WTC11 (cell line): Measurements from ENCODE around the gene RGS6. TPM values are rescaled to one million over a fixed set of nuclear protein-coding genes. Genes with fewer than 3 reads are reported as not detected.

Experiments
- ATAC-seq: fragments of 200-7000 bp; cut with Tn5 transposase; 2 replicates; pipeline ENCODE4 v1.10.0; 2021; ENCODE audit warnings: mild to moderate bottlenecking, moderate library complexity
- CTCF ChIA-PET: fragments of 300-600 bp; sonication (Branson Sonifier 250); formaldehyde crosslinking; loops from one replicate; lab custom pipeline; 2021; ENCODE audit warnings: antibody characterized with exemption; lab: Charles Lee
- POLR2A ChIA-PET: fragments of 350-600 bp; sonication (Branson Sonifier 250); formaldehyde crosslinking; loops from one replicate; lab custom pipeline; 2021; ENCODE audit warnings: antibody characterized with exemption; lab: Charles Lee
- DNase-seq: peaks from one replicate; pipeline ENCODE4 v3.0.0; 2021; ENCODE audit warnings: low spot score
- H3K27ac Mint-ChIP-seq: 2 replicates; pipeline ENCODE4 v1.8.0; 2021; ENCODE audit warnings: mixed read lengths
- H3K27me3 Mint-ChIP-seq: 2 replicates; pipeline ENCODE4 v1.8.0; 2021; ENCODE audit warnings: low read depth, mild to moderate bottlenecking, moderate library complexity, mixed read lengths
- H3K36me3 Mint-ChIP-seq: 2 replicates; pipeline ENCODE4 v1.8.0; 2021; ENCODE audit warnings: mixed read lengths
- H3K4me1 Mint-ChIP-seq: 2 replicates; pipeline ENCODE4 v1.8.0; 2022; ENCODE audit warnings: mixed read lengths
- H3K4me3 Mint-ChIP-seq: 2 replicates; pipeline ENCODE4 v1.8.0; 2021; ENCODE audit warnings: mild to moderate bottlenecking, moderate library complexity, mixed read lengths
- H3K9me3 Mint-ChIP-seq: 2 replicates; pipeline ENCODE4 v1.8.0; 2021; ENCODE audit warnings: mixed read lengths
- E2F1 ChIP-seq: sonication (generic); formaldehyde crosslinking; IDR thresholded peaks from 2 replicates; pipeline ENCODE4 v1.8.0; 2022; ENCODE audit warnings: mild to moderate bottlenecking, missing genetic modification reagents
- EMX1 ChIP-seq: fragments of 250-450 bp; sonication (Bioruptor Pico); IDR thresholded peaks from 2 replicates; pipeline ENCODE4 v1.8.0; 2021; ENCODE audit warnings: mild to moderate bottlenecking
- ESRRA ChIP-seq: sonication (generic); formaldehyde crosslinking; IDR thresholded peaks from 2 replicates; pipeline ENCODE4 v1.8.1; 2022; ENCODE audit warnings: mild to moderate bottlenecking, missing genetic modification reagents, borderline replicate concordance
- GTF2I ChIP-seq: fragments of 250-450 bp; sonication (Bioruptor Pico); conservative IDR thresholded peaks from 2 replicates; pipeline ENCODE4 v1.4.0; 2021; ENCODE audit warnings: mild to moderate bottlenecking
- IRF2 ChIP-seq: sonication (generic); formaldehyde crosslinking; IDR thresholded peaks from 2 replicates; pipeline ENCODE4 v1.8.0; 2022; ENCODE audit warnings: low read depth, missing genetic modification reagents, borderline replicate concordance
- MAX ChIP-seq: sonication (generic); formaldehyde crosslinking; IDR thresholded peaks from 2 replicates; pipeline ENCODE4 v1.8.0; 2022; ENCODE audit warnings: mild to moderate bottlenecking, missing genetic modification reagents
- MXD4 ChIP-seq: fragments of 250-450 bp; sonication (Bioruptor Pico); IDR thresholded peaks from 2 replicates; pipeline ENCODE4 v1.8.0; 2021; ENCODE audit warnings: mild to moderate bottlenecking, moderate library complexity, borderline replicate concordance
- NR2C2 ChIP-seq: sonication (generic); formaldehyde crosslinking; IDR thresholded peaks from 2 replicates; pipeline ENCODE4 v1.8.0; 2022; ENCODE audit warnings: mild to moderate bottlenecking, missing genetic modification reagents
- OVOL2 ChIP-seq: fragments of 250-450 bp; sonication (Bioruptor Pico); IDR thresholded peaks from 2 replicates; pipeline ENCODE4 v1.9.0; 2021; ENCODE audit warnings: mild to moderate bottlenecking, borderline replicate concordance
- RELA ChIP-seq: sonication (generic); formaldehyde crosslinking; IDR thresholded peaks from 2 replicates; pipeline ENCODE4 v1.8.1; 2022; ENCODE audit warnings: missing genetic modification reagents, mild to moderate bottlenecking, borderline replicate concordance
- RORB ChIP-seq: fragments of 250-450 bp; sonication (Bioruptor Pico); IDR thresholded peaks from 2 replicates; pipeline ENCODE4 v1.9.0; 2021; ENCODE audit warnings: mild to moderate bottlenecking
- SOX15 ChIP-seq: fragments of 250-450 bp; sonication (Bioruptor Pico); IDR thresholded peaks from 2 replicates; pipeline ENCODE4 v1.9.0; 2021; ENCODE audit warnings: mild to moderate bottlenecking
- SP1 ChIP-seq: sonication (generic); formaldehyde crosslinking; conservative IDR thresholded peaks from 2 replicates; pipeline ENCODE4 v1.8.1; 2022; ENCODE audit warnings: missing genetic modification reagents
- ZNF121 ChIP-seq: sonication (generic); formaldehyde crosslinking; IDR thresholded peaks from 2 replicates; pipeline ENCODE4 v1.8.0; 2023; ENCODE audit warnings: missing genetic modification reagents
- ZNF219 ChIP-seq: sonication (generic); formaldehyde crosslinking; IDR thresholded peaks from 2 replicates; pipeline ENCODE4 v1.8.0; 2023; ENCODE audit warnings: missing genetic modification reagents, mild to moderate bottlenecking, borderline replicate concordance
- ZNF263 ChIP-seq: sonication (generic); formaldehyde crosslinking; IDR thresholded peaks from 2 replicates; pipeline ENCODE4 v1.8.1; 2022; ENCODE audit warnings: low read depth, mild to moderate bottlenecking, moderate library complexity, missing genetic modification reagents
- ZNF671 ChIP-seq: fragments of 250-450 bp; sonication (Bioruptor Pico); IDR thresholded peaks from 2 replicates; pipeline ENCODE4 v1.8.0; 2021; ENCODE audit warnings: mild to moderate bottlenecking
- ZSCAN18 ChIP-seq: fragments of 250-450 bp; sonication (Bioruptor Pico); IDR thresholded peaks from 2 replicates; pipeline ENCODE4 v2.1.2; 2022; ENCODE audit warnings: mild to moderate bottlenecking, moderate library complexity
- total RNA-seq: library from RNA; stranded (reverse); gene quantifications from 3 replicates; pipeline ENCODE4 v1.2.3, GENCODE V29; 2021
- TF ChIP-seq, protein P1 (sequence below): sonication (generic); formaldehyde crosslinking; IDR thresholded peaks from 2 replicates; pipeline ENCODE4 v1.8.0; 2022; ENCODE audit warnings: mild to moderate bottlenecking, missing genetic modification reagents
- TF ChIP-seq, protein P2 (sequence below): sonication (generic); formaldehyde crosslinking; conservative IDR thresholded peaks from 2 replicates; pipeline ENCODE4 v1.8.1; 2023; ENCODE audit warnings: mild to moderate bottlenecking, low read depth, missing genetic modification reagents, moderate library complexity
- TF ChIP-seq, protein P3 (sequence below): sonication (generic); formaldehyde crosslinking; IDR thresholded peaks from 2 replicates; pipeline ENCODE4 v1.8.1; 2023; ENCODE audit warnings: mild to moderate bottlenecking, missing genetic modification reagents, moderate library complexity
- TF ChIP-seq, protein P4 (sequence below): sonication (generic); formaldehyde crosslinking; IDR thresholded peaks from 2 replicates; pipeline ENCODE4 v1.8.1; 2023; ENCODE audit warnings: mild to moderate bottlenecking, missing genetic modification reagents, borderline replicate concordance
- TF ChIP-seq, protein P5 (sequence below): fragments of 250-450 bp; sonication (Bioruptor Pico); IDR thresholded peaks from 2 replicates; pipeline ENCODE4 v1.9.0; 2021; ENCODE audit warnings: mild to moderate bottlenecking

Gene RGS6
- total RNA-seq, 1 experiment from 2014 or later = 1.0 TPM

DNA sequence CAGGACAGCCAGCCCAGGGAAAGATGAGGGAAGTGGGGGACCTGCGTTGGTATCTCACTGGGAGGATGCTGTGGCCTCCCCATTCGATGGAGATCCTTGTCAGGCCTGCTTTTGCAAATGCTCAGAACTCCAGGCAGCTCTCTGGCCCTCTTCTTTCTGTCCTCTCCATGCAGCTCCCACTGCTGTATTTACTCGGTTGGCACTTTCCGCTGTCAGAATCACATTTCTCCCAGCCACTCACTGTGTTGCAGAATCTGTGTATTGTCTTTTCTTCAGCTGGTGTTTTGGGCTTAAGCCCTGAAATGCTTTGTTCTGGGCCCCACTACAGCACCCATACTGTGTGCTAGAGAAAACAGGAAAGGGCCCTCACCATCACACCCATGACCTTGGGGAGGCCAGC, 401.1 kb downstream of the RGS6 start (continued):
- TF ChIP-seq, protein P1, sequence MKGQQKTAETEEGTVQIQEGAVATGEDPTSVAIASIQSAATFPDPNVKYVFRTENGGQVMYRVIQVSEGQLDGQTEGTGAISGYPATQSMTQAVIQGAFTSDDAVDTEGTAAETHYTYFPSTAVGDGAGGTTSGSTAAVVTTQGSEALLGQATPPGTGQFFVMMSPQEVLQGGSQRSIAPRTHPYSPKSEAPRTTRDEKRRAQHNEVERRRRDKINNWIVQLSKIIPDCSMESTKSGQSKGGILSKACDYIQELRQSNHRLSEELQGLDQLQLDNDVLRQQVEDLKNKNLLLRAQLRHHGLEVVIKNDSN (CRISPR knock-in tag) = no peak
- TF ChIP-seq ESRRA (no peak), ZSCAN18 (CRISPR knock-in tag) (no peak), OVOL2 (CRISPR knock-in tag) (no peak), ZNF263 (CRISPR knock-in tag) (no peak), ZNF671 (no peak), GTF2I (CRISPR knock-in tag) (no peak)

GRCh38 chr14:72336311-72336980, 404.2 kb downstream of the RGS6 start:
- ChIA-PET CTCF (no interaction called here), POLR2A (no interaction called here)
- TF ChIP-seq, protein P2, sequence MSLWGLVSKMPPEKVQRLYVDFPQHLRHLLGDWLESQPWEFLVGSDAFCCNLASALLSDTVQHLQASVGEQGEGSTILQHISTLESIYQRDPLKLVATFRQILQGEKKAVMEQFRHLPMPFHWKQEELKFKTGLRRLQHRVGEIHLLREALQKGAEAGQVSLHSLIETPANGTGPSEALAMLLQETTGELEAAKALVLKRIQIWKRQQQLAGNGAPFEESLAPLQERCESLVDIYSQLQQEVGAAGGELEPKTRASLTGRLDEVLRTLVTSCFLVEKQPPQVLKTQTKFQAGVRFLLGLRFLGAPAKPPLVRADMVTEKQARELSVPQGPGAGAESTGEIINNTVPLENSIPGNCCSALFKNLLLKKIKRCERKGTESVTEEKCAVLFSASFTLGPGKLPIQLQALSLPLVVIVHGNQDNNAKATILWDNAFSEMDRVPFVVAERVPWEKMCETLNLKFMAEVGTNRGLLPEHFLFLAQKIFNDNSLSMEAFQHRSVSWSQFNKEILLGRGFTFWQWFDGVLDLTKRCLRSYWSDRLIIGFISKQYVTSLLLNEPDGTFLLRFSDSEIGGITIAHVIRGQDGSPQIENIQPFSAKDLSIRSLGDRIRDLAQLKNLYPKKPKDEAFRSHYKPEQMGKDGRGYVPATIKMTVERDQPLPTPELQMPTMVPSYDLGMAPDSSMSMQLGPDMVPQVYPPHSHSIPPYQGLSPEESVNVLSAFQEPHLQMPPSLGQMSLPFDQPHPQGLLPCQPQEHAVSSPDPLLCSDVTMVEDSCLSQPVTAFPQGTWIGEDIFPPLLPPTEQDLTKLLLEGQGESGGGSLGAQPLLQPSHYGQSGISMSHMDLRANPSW = no peak
- TF ChIP-seq SP1 (CRISPR knock-in tag) (no peak), NR2C2 (CRISPR knock-in tag) (no peak), ZNF219 (CRISPR knock-in tag) (no peak), SOX15 (CRISPR knock-in tag) (no peak), RELA (no peak), IRF2 (CRISPR knock-in tag) (no peak), E2F1 (no peak), MXD4 (no peak), MAX (CRISPR knock-in tag) (no peak), ZNF121 (CRISPR knock-in tag) (no peak), RORB (CRISPR knock-in tag) (no peak), EMX1 (CRISPR knock-in tag) (no peak)
- TF ChIP-seq, protein P3, sequence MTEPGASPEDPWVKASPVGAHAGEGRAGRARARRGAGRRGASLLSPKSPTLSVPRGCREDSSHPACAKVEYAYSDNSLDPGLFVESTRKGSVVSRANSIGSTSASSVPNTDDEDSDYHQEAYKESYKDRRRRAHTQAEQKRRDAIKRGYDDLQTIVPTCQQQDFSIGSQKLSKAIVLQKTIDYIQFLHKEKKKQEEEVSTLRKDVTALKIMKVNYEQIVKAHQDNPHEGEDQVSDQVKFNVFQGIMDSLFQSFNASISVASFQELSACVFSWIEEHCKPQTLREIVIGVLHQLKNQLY = no peak
- TF ChIP-seq, protein P4, sequence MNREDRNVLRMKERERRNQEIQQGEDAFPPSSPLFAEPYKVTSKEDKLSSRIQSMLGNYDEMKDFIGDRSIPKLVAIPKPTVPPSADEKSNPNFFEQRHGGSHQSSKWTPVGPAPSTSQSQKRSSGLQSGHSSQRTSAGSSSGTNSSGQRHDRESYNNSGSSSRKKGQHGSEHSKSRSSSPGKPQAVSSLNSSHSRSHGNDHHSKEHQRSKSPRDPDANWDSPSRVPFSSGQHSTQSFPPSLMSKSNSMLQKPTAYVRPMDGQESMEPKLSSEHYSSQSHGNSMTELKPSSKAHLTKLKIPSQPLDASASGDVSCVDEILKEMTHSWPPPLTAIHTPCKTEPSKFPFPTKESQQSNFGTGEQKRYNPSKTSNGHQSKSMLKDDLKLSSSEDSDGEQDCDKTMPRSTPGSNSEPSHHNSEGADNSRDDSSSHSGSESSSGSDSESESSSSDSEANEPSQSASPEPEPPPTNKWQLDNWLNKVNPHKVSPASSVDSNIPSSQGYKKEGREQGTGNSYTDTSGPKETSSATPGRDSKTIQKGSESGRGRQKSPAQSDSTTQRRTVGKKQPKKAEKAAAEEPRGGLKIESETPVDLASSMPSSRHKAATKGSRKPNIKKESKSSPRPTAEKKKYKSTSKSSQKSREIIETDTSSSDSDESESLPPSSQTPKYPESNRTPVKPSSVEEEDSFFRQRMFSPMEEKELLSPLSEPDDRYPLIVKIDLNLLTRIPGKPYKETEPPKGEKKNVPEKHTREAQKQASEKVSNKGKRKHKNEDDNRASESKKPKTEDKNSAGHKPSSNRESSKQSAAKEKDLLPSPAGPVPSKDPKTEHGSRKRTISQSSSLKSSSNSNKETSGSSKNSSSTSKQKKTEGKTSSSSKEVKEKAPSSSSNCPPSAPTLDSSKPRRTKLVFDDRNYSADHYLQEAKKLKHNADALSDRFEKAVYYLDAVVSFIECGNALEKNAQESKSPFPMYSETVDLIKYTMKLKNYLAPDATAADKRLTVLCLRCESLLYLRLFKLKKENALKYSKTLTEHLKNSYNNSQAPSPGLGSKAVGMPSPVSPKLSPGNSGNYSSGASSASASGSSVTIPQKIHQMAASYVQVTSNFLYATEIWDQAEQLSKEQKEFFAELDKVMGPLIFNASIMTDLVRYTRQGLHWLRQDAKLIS = no peak
- TF ChIP-seq, protein P5, sequence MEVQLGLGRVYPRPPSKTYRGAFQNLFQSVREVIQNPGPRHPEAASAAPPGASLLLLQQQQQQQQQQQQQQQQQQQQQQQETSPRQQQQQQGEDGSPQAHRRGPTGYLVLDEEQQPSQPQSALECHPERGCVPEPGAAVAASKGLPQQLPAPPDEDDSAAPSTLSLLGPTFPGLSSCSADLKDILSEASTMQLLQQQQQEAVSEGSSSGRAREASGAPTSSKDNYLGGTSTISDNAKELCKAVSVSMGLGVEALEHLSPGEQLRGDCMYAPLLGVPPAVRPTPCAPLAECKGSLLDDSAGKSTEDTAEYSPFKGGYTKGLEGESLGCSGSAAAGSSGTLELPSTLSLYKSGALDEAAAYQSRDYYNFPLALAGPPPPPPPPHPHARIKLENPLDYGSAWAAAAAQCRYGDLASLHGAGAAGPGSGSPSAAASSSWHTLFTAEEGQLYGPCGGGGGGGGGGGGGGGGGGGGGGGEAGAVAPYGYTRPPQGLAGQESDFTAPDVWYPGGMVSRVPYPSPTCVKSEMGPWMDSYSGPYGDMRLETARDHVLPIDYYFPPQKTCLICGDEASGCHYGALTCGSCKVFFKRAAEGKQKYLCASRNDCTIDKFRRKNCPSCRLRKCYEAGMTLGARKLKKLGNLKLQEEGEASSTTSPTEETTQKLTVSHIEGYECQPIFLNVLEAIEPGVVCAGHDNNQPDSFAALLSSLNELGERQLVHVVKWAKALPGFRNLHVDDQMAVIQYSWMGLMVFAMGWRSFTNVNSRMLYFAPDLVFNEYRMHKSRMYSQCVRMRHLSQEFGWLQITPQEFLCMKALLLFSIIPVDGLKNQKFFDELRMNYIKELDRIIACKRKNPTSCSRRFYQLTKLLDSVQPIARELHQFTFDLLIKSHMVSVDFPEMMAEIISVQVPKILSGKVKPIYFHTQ (CRISPR knock-in tag) = no peak
- H3K27me3 Mint-ChIP-seq = peaks cover 15% of the 10 kb centered on the region
- peaks cover 22% of the 10 kb centered on the region for H3K9me3 Mint-ChIP-seq
- ATAC-seq = no peak
- DNase-seq = no peak
- H3K36me3 Mint-ChIP-seq = peaks cover 5% of the 10 kb centered on the region; the same call in 1 of the 2 replicates
- no peak overlapping the region for H3K4me3 Mint-ChIP-seq
- no peak overlapping the region for H3K27ac Mint-ChIP-seq
- H3K4me1 Mint-ChIP-seq = peaks cover 42% of the 10 kb centered on the region
